Kidney epithelial cell (primary cell): ENCODE measurements around the gene RAB3IL1. TPM values are rescaled to one million over a fixed set of nuclear protein-coding genes. Genes with fewer than 3 reads are reported as not detected.

Experiments used
- DNase-seq: peaks from one replicate; pipeline ENCODE4 v3.0.0-alpha.2; 2010; ENCODE audit warnings: low read depth
- H3K27me3 ChIP-seq: 2 replicates; pipeline ENCODE4 v1.6.0; 2011; ENCODE audit warnings: low read length; ENCODE audit not compliant: control insufficient read depth, insufficient read depth
- H3K36me3 ChIP-seq: 2 replicates; pipeline ENCODE4 v1.5.1; 2011; ENCODE audit warnings: low read length; ENCODE audit not compliant: control insufficient read depth, insufficient read depth
- H3K4me3 ChIP-seq: 2 replicates; pipeline ENCODE4 v1.5.1; 2011; ENCODE audit warnings: low read depth, mild to moderate bottlenecking, control low read depth, low read length
- total RNA-seq: library from RNA; depleted of rRNA; stranded (reverse); fragments of >200 nt; gene quantifications from 2 replicates; pipeline ENCODE4 v1.2.3, GENCODE V29; 2015
- TF ChIP-seq, protein P1 (sequence below): IDR thresholded peaks from 2 replicates; pipeline ENCODE4 v1.5.1; 2011; ENCODE audit warnings: mild to moderate bottlenecking, moderate library complexity, low read length, control low read depth, inconsistent platforms; ENCODE audit not compliant: insufficient read depth, poor library complexity, severe bottlenecking

RAB3IL1 gene
- total RNA-seq, 1 donor from 2014 or later: 5.2 TPM

GRCh38 chr11:61905801-61906521 lies 11.4 kb downstream of the RAB3IL1 start:
- no peaks in the 10 kb centered on the region for H3K36me3 ChIP-seq
- TF ChIP-seq, protein P1, sequence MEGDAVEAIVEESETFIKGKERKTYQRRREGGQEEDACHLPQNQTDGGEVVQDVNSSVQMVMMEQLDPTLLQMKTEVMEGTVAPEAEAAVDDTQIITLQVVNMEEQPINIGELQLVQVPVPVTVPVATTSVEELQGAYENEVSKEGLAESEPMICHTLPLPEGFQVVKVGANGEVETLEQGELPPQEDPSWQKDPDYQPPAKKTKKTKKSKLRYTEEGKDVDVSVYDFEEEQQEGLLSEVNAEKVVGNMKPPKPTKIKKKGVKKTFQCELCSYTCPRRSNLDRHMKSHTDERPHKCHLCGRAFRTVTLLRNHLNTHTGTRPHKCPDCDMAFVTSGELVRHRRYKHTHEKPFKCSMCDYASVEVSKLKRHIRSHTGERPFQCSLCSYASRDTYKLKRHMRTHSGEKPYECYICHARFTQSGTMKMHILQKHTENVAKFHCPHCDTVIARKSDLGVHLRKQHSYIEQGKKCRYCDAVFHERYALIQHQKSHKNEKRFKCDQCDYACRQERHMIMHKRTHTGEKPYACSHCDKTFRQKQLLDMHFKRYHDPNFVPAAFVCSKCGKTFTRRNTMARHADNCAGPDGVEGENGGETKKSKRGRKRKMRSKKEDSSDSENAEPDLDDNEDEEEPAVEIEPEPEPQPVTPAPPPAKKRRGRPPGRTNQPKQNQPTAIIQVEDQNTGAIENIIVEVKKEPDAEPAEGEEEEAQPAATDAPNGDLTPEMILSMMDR: no peak
- no peak overlapping the region for H3K4me3 ChIP-seq
- H3K27me3 ChIP-seq: no peaks in the 10 kb centered on the region
- no peak for DNase-seq

DNA sequence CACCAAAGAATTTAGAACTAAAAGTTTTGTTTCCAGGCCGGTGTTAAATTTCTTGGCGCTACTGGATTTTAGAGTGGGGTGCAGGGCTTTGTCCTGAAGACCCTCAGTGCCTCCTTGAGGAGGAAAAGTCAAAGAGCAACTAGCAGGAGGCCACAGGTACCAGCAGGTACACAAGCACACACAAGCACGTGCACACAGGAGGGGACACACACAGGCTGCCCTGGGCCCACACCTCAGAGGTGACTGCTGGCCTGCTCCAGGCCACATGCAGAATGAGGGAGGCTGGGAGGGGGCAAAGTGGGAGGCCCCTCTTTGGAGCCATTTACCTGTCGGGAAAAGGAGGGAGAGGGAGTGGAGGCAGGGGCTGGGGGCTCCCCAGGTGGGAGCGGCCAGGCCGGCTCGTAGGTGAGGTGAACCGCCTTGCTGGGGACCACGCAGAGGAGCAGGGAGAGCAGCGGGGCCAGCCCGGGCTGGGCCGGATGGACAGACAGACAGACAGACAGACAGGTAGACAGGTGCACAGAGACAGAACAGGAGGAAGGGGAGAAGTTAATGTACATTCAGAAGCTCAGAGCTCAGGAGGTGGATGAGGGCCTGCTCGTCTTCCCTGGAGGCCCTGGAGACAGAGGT lies 12.2 kb downstream of the RAB3IL1 start:
- TF ChIP-seq, protein P1: no peak
- DNase-seq: no peak
- Histone ChIP-seq H3K27me3 (no peaks in the 10 kb centered on the region), H3K4me3 (no peak overlapping the region), H3K36me3 (no peaks in the 10 kb centered on the region)

- H3K27me3 ChIP-seq: no peaks in the 10 kb centered on the region
- no peaks in the 10 kb centered on the region for H3K36me3 ChIP-seq
- peak overlapping the region; percentile 16 for H3K4me3 ChIP-seq
- DNase-seq: no peak
- TF ChIP-seq, protein P1: no peak
Measured at GRCh38 chr11:61904539-61905048, 12.8 kb downstream of the RAB3IL1 start.

- TF ChIP-seq, protein P1: no peak
- no peak overlapping the region for H3K4me3 ChIP-seq
- H3K36me3 ChIP-seq: no peaks in the 10 kb centered on the region
- H3K27me3 ChIP-seq: no peaks in the 10 kb centered on the region
- DNase-seq: no peak
Measured at GRCh38 chr11:61903845-61904244, 13.5 kb downstream of the RAB3IL1 start.

GRCh38 chr11:61902313-61902712 lies 15.1 kb downstream of the RAB3IL1 start:
- Histone ChIP-seq H3K27me3 (no peaks in the 10 kb centered on the region), H3K36me3 (no peaks in the 10 kb centered on the region), H3K4me3 (no peak overlapping the region)
- DNase-seq: no peak
- TF ChIP-seq, protein P1: no peak
